Osteoblast (primary cell): ENCODE results near the gene PI4K2A. TPM values are rescaled to one million over a fixed set of nuclear protein-coding genes. Genes with fewer than 3 reads are reported as not detected.

ENCODE experiments used
- DNase-seq: peaks from one replicate; pipeline ENCODE4 v3.0.0; 2011; ENCODE audit warnings: low spot score, mixed read lengths; ENCODE audit not compliant: insufficient read length; ENCODE audit errors: missing footprints
- H2AFZ ChIP-seq: 2 replicates; pipeline ENCODE4 v1.6.0; 2011; ENCODE audit warnings: mild to moderate bottlenecking, low read length
- H3K27ac ChIP-seq: 2 replicates; pipeline ENCODE4 v1.5.1; 2011; ENCODE audit warnings: mild to moderate bottlenecking, low read depth, low read length, moderate library complexity
- H3K27me3 ChIP-seq: 2 replicates; pipeline ENCODE4 v1.6.0; 2012; ENCODE audit warnings: mild to moderate bottlenecking, control low read depth, inconsistent platforms, low read length, moderate library complexity; ENCODE audit not compliant: insufficient read depth
- H3K36me3 ChIP-seq: 2 replicates; pipeline ENCODE4 v1.5.1; 2011; ENCODE audit warnings: mild to moderate bottlenecking, low read length, control low read depth, moderate library complexity; ENCODE audit not compliant: insufficient read depth
- H3K4me1 ChIP-seq: 2 replicates; pipeline ENCODE4 v1.5.1; 2011; ENCODE audit warnings: mild to moderate bottlenecking, low read length, control low read depth, moderate library complexity; ENCODE audit not compliant: insufficient read depth
- H3K4me2 ChIP-seq: 2 replicates; pipeline ENCODE4 v1.6.0; 2011; ENCODE audit warnings: mild to moderate bottlenecking, low read length; ENCODE audit not compliant: insufficient read depth
- H3K4me3 ChIP-seq: fragments of 200-600 bp; sonication (generic); 3 replicates; pipeline ENCODE4 v1.5.1; 2012; ENCODE audit warnings: mild to moderate bottlenecking, low read length, inconsistent platforms; ENCODE audit not compliant: insufficient read depth
- H3K79me2 ChIP-seq: 2 replicates; pipeline ENCODE4 v1.6.0; 2012; ENCODE audit warnings: mild to moderate bottlenecking, low read length, control low read depth, inconsistent platforms; ENCODE audit not compliant: insufficient read depth
- H3K9me3 ChIP-seq: 2 replicates; pipeline ENCODE4 v1.5.1; 2011; ENCODE audit warnings: low read depth, low read length, control low read depth
- H4K20me1 ChIP-seq: 2 replicates; pipeline ENCODE4 v1.6.0; 2012; ENCODE audit warnings: mild to moderate bottlenecking, low read length, control low read depth; ENCODE audit not compliant: insufficient read depth
- total RNA-seq: library from RNA; depleted of rRNA; stranded (reverse); fragments of >200 nt; gene quantifications from 2 replicates; pipeline ENCODE4 v1.2.3, GENCODE V29; 2012
- TF ChIP-seq, protein P1 (sequence below): IDR thresholded peaks from 2 replicates; pipeline ENCODE4 v1.5.1; 2011; ENCODE audit warnings: mild to moderate bottlenecking, low read depth, low read length, moderate library complexity; ENCODE audit errors: extremely low read depth

PI4K2A gene
- total RNA-seq, 1 donor, result 23.5 TPM

DNA sequence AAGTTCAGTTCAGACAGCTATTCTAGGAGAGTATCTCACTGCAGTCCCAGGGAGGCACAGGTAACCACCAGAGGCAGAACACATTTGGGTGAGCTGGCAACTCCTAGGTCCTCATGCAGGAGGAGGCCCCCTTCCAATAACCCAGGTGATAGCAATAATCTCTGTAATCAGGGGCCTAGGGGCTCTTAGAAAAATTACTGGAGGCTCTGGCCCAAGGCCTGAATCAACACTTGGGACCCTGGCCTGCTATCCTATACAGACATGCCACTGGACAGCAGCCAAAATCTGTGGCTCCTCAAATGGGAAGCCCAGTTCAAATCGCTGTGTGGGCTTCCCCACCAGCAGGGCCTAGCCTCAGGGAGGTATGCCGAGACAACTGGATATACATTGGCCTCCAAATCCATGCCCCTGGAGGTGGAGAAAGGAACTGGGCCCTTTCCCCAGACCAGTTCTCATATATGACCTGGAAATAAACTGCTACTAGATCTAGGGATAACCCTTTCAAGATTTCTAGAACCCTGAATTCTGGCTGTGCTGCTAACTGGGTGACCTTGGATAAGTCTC, 45.0 kb downstream of the PI4K2A start:
- Histone ChIP-seq H3K4me1 (peaks cover 61% of the 10 kb centered on the region), H4K20me1 (peaks cover 20% of the 10 kb centered on the region), H3K27ac (peak overlapping the region; percentile 96), H3K27me3 (no peaks in the 10 kb centered on the region), H3K4me2 (peak overlapping the region; percentile 91), H3K79me2 (peaks cover 59% of the 10 kb centered on the region), H3K9me3 (no peaks in the 10 kb centered on the region), H2AFZ (no peak overlapping the region), H3K4me3 (peak overlapping the region; percentile 89), H3K36me3 (no peaks in the 10 kb centered on the region)
- TF ChIP-seq, protein P1, sequence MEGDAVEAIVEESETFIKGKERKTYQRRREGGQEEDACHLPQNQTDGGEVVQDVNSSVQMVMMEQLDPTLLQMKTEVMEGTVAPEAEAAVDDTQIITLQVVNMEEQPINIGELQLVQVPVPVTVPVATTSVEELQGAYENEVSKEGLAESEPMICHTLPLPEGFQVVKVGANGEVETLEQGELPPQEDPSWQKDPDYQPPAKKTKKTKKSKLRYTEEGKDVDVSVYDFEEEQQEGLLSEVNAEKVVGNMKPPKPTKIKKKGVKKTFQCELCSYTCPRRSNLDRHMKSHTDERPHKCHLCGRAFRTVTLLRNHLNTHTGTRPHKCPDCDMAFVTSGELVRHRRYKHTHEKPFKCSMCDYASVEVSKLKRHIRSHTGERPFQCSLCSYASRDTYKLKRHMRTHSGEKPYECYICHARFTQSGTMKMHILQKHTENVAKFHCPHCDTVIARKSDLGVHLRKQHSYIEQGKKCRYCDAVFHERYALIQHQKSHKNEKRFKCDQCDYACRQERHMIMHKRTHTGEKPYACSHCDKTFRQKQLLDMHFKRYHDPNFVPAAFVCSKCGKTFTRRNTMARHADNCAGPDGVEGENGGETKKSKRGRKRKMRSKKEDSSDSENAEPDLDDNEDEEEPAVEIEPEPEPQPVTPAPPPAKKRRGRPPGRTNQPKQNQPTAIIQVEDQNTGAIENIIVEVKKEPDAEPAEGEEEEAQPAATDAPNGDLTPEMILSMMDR, result peak; percentile 39
- DNase-seq, result peak; percentile 90

DNA sequence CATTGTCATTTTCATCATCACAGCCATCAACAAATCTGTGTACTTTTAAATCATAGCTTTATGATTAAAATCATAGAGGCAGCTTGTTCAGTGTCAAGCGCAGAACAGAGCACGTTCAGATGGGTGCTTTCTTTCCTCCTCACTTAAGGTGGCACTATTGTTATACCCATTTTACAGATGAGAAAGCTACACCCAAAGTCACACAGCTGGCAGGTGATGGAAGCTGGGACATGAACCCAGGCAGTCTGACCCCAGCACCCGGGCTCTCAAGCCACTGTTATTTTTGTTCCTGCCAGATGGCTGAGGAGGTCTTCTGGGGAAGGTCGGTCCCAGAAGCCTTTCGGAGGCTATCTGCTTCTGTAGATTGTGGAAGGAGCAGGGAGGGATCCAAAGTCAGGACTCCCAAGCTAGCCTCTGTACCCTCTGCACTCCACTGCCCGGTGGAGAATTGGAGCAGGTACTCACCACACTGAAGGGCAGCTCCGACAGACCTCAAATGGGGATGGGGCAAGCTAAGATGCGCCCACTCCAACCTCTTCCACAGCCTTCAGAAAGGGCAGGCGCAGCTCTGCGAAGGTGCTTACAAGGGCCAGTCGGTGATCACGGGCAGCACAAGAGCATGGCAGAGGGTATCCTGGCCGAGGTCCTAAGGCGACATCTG, 46.0 kb downstream of the PI4K2A start:
- H2AFZ ChIP-seq, result peak overlapping the region; percentile 69
- H3K4me2 ChIP-seq, result peak overlapping the region; percentile 91
- H3K4me1 ChIP-seq, result peaks cover 61% of the 10 kb centered on the region
- H3K27ac ChIP-seq, result peak overlapping the region; percentile 96
- H3K9me3 ChIP-seq, result no peaks in the 10 kb centered on the region
- TF ChIP-seq, protein P1, result no peak
- H3K79me2 ChIP-seq, result peaks cover 51% of the 10 kb centered on the region
- peak overlapping the region; percentile 89 for H3K4me3 ChIP-seq
- no peaks in the 10 kb centered on the region for H3K36me3 ChIP-seq
- no peaks in the 10 kb centered on the region for H3K27me3 ChIP-seq
- peaks cover 20% of the 10 kb centered on the region for H4K20me1 ChIP-seq
- DNase-seq, result no peak

DNA sequence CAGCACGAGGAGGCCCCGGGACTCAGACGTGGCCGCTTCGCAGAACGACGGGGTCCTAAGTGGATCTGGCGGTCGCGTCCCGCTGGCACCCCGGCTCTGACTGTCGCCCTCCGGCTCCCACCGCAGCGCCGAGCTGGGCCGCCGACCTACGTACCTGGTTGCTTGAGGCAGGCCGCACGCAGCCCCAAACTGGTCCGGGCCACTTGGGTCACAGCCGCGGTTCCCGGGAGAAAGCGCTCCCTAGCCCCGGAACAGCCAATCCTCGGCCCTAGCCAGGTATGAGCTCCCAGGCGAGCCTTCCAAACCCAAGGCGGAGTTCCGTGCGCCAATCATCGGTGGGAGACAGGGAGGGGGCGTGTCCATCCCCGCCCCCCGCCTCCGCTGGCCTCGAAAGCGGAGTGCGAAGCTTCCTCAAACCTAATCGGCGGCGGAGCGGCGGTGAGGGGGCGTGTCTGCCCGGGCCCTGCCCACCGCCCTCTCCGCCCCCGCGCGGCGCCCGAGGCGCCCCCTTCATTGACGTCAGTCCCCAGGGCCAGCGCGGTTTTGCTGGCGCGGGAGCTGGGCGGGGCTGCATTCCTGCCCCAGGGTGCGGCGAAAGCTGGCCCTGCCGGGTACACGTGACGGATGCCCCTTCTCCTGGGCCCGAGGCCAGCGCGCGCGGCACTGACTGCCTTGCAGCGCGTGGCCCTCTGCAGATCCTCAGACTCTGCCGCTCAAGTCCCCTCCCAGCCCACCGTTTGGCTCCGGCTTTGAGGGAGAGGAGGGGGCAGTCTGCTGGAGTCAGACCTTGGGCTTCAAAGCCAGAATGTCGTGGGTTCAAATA, 46.7 kb downstream of the PI4K2A start, which contains the start of gene AVPI1:
AVPI1 (minus strand) TSS at position 280 of the 823 bp plus-strand sequence. CDS start 7,336 bp downstream, outside the sequence.
- H3K9me3 ChIP-seq, result no peaks in the 10 kb centered on the region
- H2AFZ ChIP-seq, result peak within 1 kb of the TSS; percentile 69
- H3K4me1 ChIP-seq, result peaks cover 61% of the 10 kb centered on the region
- H3K4me2 ChIP-seq, result peak within 1 kb of the TSS; percentile 91
- H3K4me3 ChIP-seq, result peak within 1 kb of the TSS; percentile 89
- H3K79me2 ChIP-seq, result peaks cover 47% of the 10 kb centered on the region
- H3K27me3 ChIP-seq, result no peaks in the 10 kb centered on the region
- TF ChIP-seq, protein P1, result no peak
- DNase-seq, result peak; percentile 97
- H3K27ac ChIP-seq, result peak within 1 kb of the TSS; percentile 96
- H4K20me1 ChIP-seq, result peaks cover 18% of the 10 kb centered on the region
- H3K36me3 ChIP-seq, result no peaks in the 10 kb centered on the region
